ENCODE data around the gene MCL1.
A peak's percentile ranks its signal among the peaks of the same experiment; 100 is the strongest.

- TF ChIP-seq CREB1 (IDR thresholded peaks at IDR 0.05; ENCODE audit: low read depth) (no peak), PBX3 (IDR thresholded peaks at IDR 0.05; ENCODE audit: insufficient replicate concordance, low read depth, low read length) (no peak), CTCF (IDR thresholded peaks at IDR 0.05 in 2 of 3, conservative IDR thresholded peaks at IDR 0.05 in 1 of 3; ENCODE audit: control insufficient read depth in 2 of 3, extremely low read depth in 1 of 3, insufficient read depth in 1 of 3, low read depth in 3 of 3, low read length in 3 of 3) (peak; percentile 92 to 99 (median 96)), SP1 (IDR thresholded peaks at IDR 0.05; ENCODE audit: low read depth, low read length) (no peak)
These were observed 19.4 kb downstream of the MCL1 start for GRCh38 chr1:150560011-150560438.
